DND-41 (cell line): ENCODE results near the gene GFOD2.

Source experiments
- ATAC-seq: fragments of 200-7000 bp; cut with Tn5 transposase; 3 replicates; pipeline ENCODE4 v1.9.1; 2021; ENCODE audit warnings: low read depth; ENCODE audit not compliant: insufficient read depth
- DNase-seq: peaks from one replicate; pipeline ENCODE4 v3.0.0-alpha.2; 2020
- H2AFZ ChIP-seq: 2 replicates; pipeline ENCODE4 v1.6.0; 2012; ENCODE audit warnings: low read depth, low read length
- H3K27ac ChIP-seq: 2 replicates; pipeline ENCODE4 v1.5.1; 2012; ENCODE audit warnings: low read length, inconsistent platforms
- H3K27me3 ChIP-seq: fragments of 200-600 bp; sonication (generic); 2 replicates; pipeline ENCODE4 v1.6.0; 2012; ENCODE audit warnings: low read length, mild to moderate bottlenecking, inconsistent platforms; ENCODE audit not compliant: insufficient read depth, poor library complexity
- H3K36me3 ChIP-seq: 2 replicates; pipeline ENCODE4 v1.5.1; 2012; ENCODE audit warnings: low read length, inconsistent platforms; ENCODE audit not compliant: insufficient read depth
- H3K4me1 ChIP-seq: 2 replicates; pipeline ENCODE4 v1.5.1; 2012; ENCODE audit warnings: mild to moderate bottlenecking, low read length; ENCODE audit not compliant: insufficient read depth
- H3K4me2 ChIP-seq: 2 replicates; pipeline ENCODE4 v1.6.0; 2012; ENCODE audit warnings: mild to moderate bottlenecking, moderate library complexity, low read length, inconsistent platforms; ENCODE audit not compliant: insufficient read depth
- H3K4me3 ChIP-seq, 2 experiments: fragments of 200-600 bp in 1 of 2; shearing (Covaris generic) in 1 of 2; 2 replicates each; pipeline ENCODE4 v1.5.1; 2012 to 2016; ENCODE audit warnings: inconsistent platforms in 2 of 2, low read length in 2 of 2, mild to moderate bottlenecking in 2 of 2, low read depth in 1 of 2, moderate library complexity in 1 of 2
- H3K79me2 ChIP-seq: 2 replicates; pipeline ENCODE4 v1.6.0; 2012; ENCODE audit warnings: low read length, inconsistent platforms; ENCODE audit not compliant: insufficient read depth
- H3K9ac ChIP-seq: 2 replicates; pipeline ENCODE4 v1.6.0; 2012; ENCODE audit warnings: low read depth, mild to moderate bottlenecking, inconsistent platforms, low read length, moderate library complexity
- H3K9me3 ChIP-seq: 2 replicates; pipeline ENCODE4 v1.5.1; 2012; ENCODE audit warnings: low read length, moderate library complexity, mild to moderate bottlenecking, inconsistent platforms; ENCODE audit not compliant: insufficient read depth, severe bottlenecking
- H4K20me1 ChIP-seq: 2 replicates; pipeline ENCODE4 v1.6.0; 2012; ENCODE audit warnings: low read length; ENCODE audit not compliant: insufficient read depth
- CTCF ChIP-seq: IDR thresholded peaks from 2 replicates; pipeline ENCODE4 v1.5.1; 2012; ENCODE audit warnings: borderline replicate concordance, low read length, moderate library complexity, mild to moderate bottlenecking; ENCODE audit not compliant: poor library complexity, severe bottlenecking; ENCODE audit errors: extremely low read depth
- EZH2 ChIP-seq: IDR thresholded peaks from 3 replicates; pipeline ENCODE4 v1.6.1; 2012; ENCODE audit warnings: borderline replicate concordance, low read depth, mild to moderate bottlenecking, moderate library complexity, low read length, inconsistent platforms; ENCODE audit not compliant: severe bottlenecking

The GFOD2 gene

GRCh38 chr16:67632415-67633172 lies 86.5 kb downstream of the GFOD2 start:
- Histone ChIP-seq H3K36me3 (peaks cover 94% of the 10 kb centered on the region), H4K20me1 (peaks cover 33% of the 10 kb centered on the region; the same call in 1 of the 2 replicates), H3K4me1 (no peaks in the 10 kb centered on the region), H3K4me3 (no peak overlapping the region), H3K27me3 (no peaks in the 10 kb centered on the region), H3K9me3 (no peaks in the 10 kb centered on the region), H2AFZ (no peak overlapping the region), H3K4me2 (no peak overlapping the region), H3K27ac (no peak overlapping the region), H3K79me2 (peaks cover 52% of the 10 kb centered on the region), H3K9ac (no peak overlapping the region)
- DNase-seq (no peak), ATAC-seq (no peak)
- TF ChIP-seq EZH2 = no peak
- no peak for TF ChIP-seq CTCF

- ATAC-seq (no peak), DNase-seq (no peak)
- TF ChIP-seq EZH2 = no peak
- no peak for TF ChIP-seq CTCF
- Histone ChIP-seq H3K27ac (no peak overlapping the region), H4K20me1 (peaks cover 19% of the 10 kb centered on the region; the same call in 1 of the 2 replicates), H2AFZ (no peak overlapping the region), H3K36me3 (peaks cover 93% of the 10 kb centered on the region), H3K4me2 (no peak overlapping the region), H3K9me3 (no peaks in the 10 kb centered on the region), H3K79me2 (peaks cover 60% of the 10 kb centered on the region), H3K4me3 (no peak overlapping the region), H3K27me3 (no peaks in the 10 kb centered on the region), H3K4me1 (no peaks in the 10 kb centered on the region), H3K9ac (no peak overlapping the region)
Observed at GRCh38 chr16:67628216-67628615, 90.9 kb downstream of the GFOD2 start.
